Osteoblast (primary cell): ENCODE measurements around the gene LAMA5. TPM values are rescaled to one million over a fixed set of nuclear protein-coding genes. Genes with fewer than 3 reads are reported as not detected.

ENCODE experiments used
- DNase-seq: peaks from one replicate; pipeline ENCODE4 v3.0.0; 2011; ENCODE audit warnings: low spot score, mixed read lengths; ENCODE audit not compliant: insufficient read length; ENCODE audit errors: missing footprints
- H2AFZ ChIP-seq: 2 replicates; pipeline ENCODE4 v1.6.0; 2011; ENCODE audit warnings: mild to moderate bottlenecking, low read length
- H3K27ac ChIP-seq: 2 replicates; pipeline ENCODE4 v1.5.1; 2011; ENCODE audit warnings: mild to moderate bottlenecking, low read depth, low read length, moderate library complexity
- H3K27me3 ChIP-seq: 2 replicates; pipeline ENCODE4 v1.6.0; 2012; ENCODE audit warnings: mild to moderate bottlenecking, control low read depth, inconsistent platforms, low read length, moderate library complexity; ENCODE audit not compliant: insufficient read depth
- H3K36me3 ChIP-seq: 2 replicates; pipeline ENCODE4 v1.5.1; 2011; ENCODE audit warnings: mild to moderate bottlenecking, low read length, control low read depth, moderate library complexity; ENCODE audit not compliant: insufficient read depth
- H3K4me1 ChIP-seq: 2 replicates; pipeline ENCODE4 v1.5.1; 2011; ENCODE audit warnings: mild to moderate bottlenecking, low read length, control low read depth, moderate library complexity; ENCODE audit not compliant: insufficient read depth
- H3K4me2 ChIP-seq: 2 replicates; pipeline ENCODE4 v1.6.0; 2011; ENCODE audit warnings: mild to moderate bottlenecking, low read length; ENCODE audit not compliant: insufficient read depth
- H3K4me3 ChIP-seq: fragments of 200-600 bp; sonication (generic); 3 replicates; pipeline ENCODE4 v1.5.1; 2012; ENCODE audit warnings: mild to moderate bottlenecking, low read length, inconsistent platforms; ENCODE audit not compliant: insufficient read depth
- H3K79me2 ChIP-seq: 2 replicates; pipeline ENCODE4 v1.6.0; 2012; ENCODE audit warnings: mild to moderate bottlenecking, low read length, control low read depth, inconsistent platforms; ENCODE audit not compliant: insufficient read depth
- H3K9me3 ChIP-seq: 2 replicates; pipeline ENCODE4 v1.5.1; 2011; ENCODE audit warnings: low read depth, low read length, control low read depth
- H4K20me1 ChIP-seq: 2 replicates; pipeline ENCODE4 v1.6.0; 2012; ENCODE audit warnings: mild to moderate bottlenecking, low read length, control low read depth; ENCODE audit not compliant: insufficient read depth
- total RNA-seq: library from RNA; depleted of rRNA; stranded (reverse); fragments of >200 nt; gene quantifications from 2 replicates; pipeline ENCODE4 v1.2.3, GENCODE V29; 2012
- TF ChIP-seq, protein P1 (sequence below): IDR thresholded peaks from 2 replicates; pipeline ENCODE4 v1.5.1; 2011; ENCODE audit warnings: mild to moderate bottlenecking, low read depth, low read length, moderate library complexity; ENCODE audit errors: extremely low read depth

The LAMA5 gene
- total RNA-seq, 1 donor = 2.2 TPM

DNA sequence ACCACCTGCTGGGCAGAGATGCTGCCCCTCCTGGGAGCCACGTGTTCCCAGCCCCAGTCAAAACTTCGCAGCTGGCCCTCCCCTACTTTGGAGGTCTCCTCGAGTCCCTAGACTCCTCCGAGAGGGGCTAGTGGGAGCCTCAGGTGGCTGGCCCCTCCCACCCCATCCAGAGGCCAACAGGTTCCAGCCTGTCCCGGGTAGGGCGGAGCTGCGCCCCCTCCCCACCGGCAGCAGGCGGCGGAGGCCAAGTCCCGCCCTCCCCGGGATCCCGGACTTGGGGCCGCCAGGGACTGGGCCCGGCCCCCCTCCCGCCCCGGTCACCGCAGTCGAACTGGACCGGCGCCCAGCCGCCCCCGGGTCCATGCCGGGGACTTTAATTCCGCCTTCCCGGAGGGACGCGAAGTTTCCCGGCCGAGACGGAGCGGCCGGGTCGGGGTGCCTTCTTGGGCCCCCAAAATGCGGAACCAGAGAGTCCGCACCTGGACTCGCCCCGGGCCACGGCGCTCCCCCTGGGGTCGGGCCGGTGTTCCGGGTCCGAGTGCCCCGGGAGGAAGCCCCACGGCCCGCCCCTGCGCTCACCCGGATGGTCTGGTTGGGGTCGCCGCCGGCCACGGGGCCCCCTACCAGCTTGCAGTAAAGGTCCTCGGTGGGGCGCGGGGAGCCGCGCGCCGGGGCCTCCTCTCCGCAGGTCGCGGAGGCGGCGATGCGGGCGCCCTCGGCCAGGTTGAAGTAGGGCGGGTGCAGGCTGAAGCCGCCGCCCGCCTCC is 559 bp downstream of the LAMA5 start:
- TF ChIP-seq, protein P1, sequence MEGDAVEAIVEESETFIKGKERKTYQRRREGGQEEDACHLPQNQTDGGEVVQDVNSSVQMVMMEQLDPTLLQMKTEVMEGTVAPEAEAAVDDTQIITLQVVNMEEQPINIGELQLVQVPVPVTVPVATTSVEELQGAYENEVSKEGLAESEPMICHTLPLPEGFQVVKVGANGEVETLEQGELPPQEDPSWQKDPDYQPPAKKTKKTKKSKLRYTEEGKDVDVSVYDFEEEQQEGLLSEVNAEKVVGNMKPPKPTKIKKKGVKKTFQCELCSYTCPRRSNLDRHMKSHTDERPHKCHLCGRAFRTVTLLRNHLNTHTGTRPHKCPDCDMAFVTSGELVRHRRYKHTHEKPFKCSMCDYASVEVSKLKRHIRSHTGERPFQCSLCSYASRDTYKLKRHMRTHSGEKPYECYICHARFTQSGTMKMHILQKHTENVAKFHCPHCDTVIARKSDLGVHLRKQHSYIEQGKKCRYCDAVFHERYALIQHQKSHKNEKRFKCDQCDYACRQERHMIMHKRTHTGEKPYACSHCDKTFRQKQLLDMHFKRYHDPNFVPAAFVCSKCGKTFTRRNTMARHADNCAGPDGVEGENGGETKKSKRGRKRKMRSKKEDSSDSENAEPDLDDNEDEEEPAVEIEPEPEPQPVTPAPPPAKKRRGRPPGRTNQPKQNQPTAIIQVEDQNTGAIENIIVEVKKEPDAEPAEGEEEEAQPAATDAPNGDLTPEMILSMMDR = no peak
- peak overlapping the region; percentile 60 for H3K4me3 ChIP-seq
- peaks cover 25% of the 10 kb centered on the region for H3K27me3 ChIP-seq
- H4K20me1 ChIP-seq = peaks cover 2% of the 10 kb centered on the region
- no peaks in the 10 kb centered on the region for H3K79me2 ChIP-seq
- no peak overlapping the region for H2AFZ ChIP-seq
- H3K4me2 ChIP-seq = peak overlapping the region; percentile 61
- H3K36me3 ChIP-seq = no peaks in the 10 kb centered on the region
- no peak overlapping the region for H3K27ac ChIP-seq
- H3K9me3 ChIP-seq = no peaks in the 10 kb centered on the region
- H3K4me1 ChIP-seq = peaks cover 33% of the 10 kb centered on the region
- DNase-seq = no peak

DNA sequence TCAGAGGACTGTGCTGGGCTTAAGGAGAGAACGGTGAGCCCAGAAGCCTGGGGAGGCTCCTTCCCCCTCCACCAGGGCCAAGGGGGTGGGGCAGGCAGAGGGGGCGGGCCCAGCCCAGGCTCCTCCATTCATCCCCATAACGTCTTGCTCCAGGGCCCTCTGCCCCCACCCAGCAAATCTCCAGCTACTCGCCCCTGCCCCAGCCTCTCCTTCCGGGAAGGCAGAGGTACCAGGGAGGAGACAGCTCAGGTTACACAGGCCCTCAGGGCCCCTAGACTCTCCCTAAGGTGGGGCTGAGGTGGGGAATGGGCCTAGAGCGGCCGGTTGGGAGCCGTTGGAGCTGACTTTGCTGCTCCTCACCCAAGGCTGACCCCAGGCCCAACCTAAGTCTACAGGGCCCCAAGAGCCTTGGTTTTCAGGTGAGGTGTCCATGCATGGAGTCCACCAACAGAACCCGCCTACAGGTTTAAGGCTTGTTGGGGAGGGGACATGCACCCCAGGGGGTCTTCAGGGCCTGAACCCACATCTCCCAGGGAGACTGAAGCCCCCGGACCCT is 1.2 kb downstream of the LAMA5 start:
- H3K27me3 ChIP-seq = peaks cover 25% of the 10 kb centered on the region
- TF ChIP-seq, protein P1 = no peak
- no peaks in the 10 kb centered on the region for H3K36me3 ChIP-seq
- H3K4me2 ChIP-seq = peak overlapping the region; percentile 61
- DNase-seq = no peak
- peak overlapping the region; percentile 60 for H3K4me3 ChIP-seq
- peaks cover 33% of the 10 kb centered on the region for H3K4me1 ChIP-seq
- H3K27ac ChIP-seq = no peak overlapping the region
- no peak overlapping the region for H2AFZ ChIP-seq
- H4K20me1 ChIP-seq = peaks cover 2% of the 10 kb centered on the region
- H3K79me2 ChIP-seq = no peaks in the 10 kb centered on the region
- no peaks in the 10 kb centered on the region for H3K9me3 ChIP-seq

DNA sequence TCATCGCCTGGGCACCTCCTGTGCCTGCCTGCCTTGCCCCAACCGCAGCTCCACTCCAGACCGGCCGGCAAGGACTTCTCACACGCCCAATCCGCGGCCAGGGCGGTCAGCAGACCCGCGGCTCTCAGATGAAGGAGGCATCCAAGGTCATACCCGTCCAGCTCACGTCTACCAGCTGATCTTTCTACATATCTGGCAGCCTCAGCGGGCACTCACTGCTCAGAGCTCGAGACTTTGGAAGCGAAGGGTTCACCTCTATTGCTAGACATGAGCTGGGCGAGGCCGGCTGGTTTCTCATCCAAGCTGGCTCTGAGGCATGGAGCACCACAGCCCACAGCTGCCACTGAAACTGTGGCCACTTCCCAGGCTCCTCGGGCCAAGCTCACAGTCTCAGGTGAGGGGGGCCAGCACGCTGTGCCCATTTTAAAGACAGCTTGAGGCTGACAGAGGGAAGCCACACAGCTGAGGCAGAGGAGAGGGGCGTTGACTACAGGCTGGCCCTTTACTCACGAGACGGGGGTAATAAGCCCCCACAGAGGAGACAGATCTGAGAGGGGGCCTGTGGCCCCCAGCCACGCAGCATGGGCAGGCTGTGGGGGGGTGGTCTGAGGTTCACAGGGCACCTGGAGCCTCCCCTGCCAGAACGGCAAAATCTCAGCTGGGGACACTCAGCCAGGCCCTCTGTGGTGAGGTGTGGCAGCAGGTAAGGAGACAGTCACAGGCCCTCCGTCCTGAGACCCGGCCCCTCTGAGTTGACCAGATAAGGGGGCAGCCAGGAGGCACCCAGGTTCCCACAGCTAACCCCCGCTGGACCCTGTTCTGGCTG is 2.0 kb downstream of the LAMA5 start:
- Histone ChIP-seq H3K79me2 (no peaks in the 10 kb centered on the region), H3K27me3 (peaks cover 25% of the 10 kb centered on the region), H3K9me3 (no peaks in the 10 kb centered on the region), H3K36me3 (no peaks in the 10 kb centered on the region), H3K27ac (no peak overlapping the region), H4K20me1 (peaks cover 2% of the 10 kb centered on the region), H3K4me1 (peaks cover 25% of the 10 kb centered on the region), H3K4me3 (no peak overlapping the region), H3K4me2 (no peak overlapping the region), H2AFZ (no peak overlapping the region)
- TF ChIP-seq, protein P1 = no peak
- peak; percentile 83 for DNase-seq
